MM.1S (cell line): Measurements from ENCODE around the gene TSHZ2.

Experiments
- DNase-seq: peaks from one replicate; pipeline ENCODE4 v3.0.0-alpha.2; 2015
- H2AFZ ChIP-seq: fragments of 300-600 bp; sonication (generic); 2 replicates; pipeline ENCODE4 v1.6.0; 2016; ENCODE audit warnings: antibody characterized with exemption, low read length
- H3F3A ChIP-seq: fragments of 300-600 bp; sonication (generic); 2 replicates; pipeline ENCODE4 v1.6.1; 2016; ENCODE audit warnings: mild to moderate bottlenecking, antibody characterized with exemption, low read length, moderate library complexity, mixed read lengths; ENCODE audit not compliant: insufficient read depth
- H3K27ac ChIP-seq: fragments of 300-600 bp; sonication (generic); 2 replicates; pipeline ENCODE4 v1.5.1; 2016; ENCODE audit warnings: mild to moderate bottlenecking, low read length
- H3K27me3 ChIP-seq: fragments of 300-600 bp; sonication (generic); replicated peaks from 2 replicates; pipeline ENCODE4 v1.6.0; 2016; ENCODE audit warnings: low read length; ENCODE audit not compliant: insufficient read depth
- H3K36me3 ChIP-seq: fragments of 300-600 bp; sonication (generic); replicated peaks from 2 replicates; pipeline ENCODE4 v1.6.1; 2016; ENCODE audit warnings: mild to moderate bottlenecking, low read length, mixed read lengths; ENCODE audit not compliant: insufficient read depth
- H3K4me1 ChIP-seq: fragments of 300-600 bp; sonication (generic); 2 replicates; pipeline ENCODE4 v1.6.1; 2016; ENCODE audit warnings: low read length, mixed read lengths
- H3K4me2 ChIP-seq: fragments of 300-600 bp; sonication (generic); 2 replicates; pipeline ENCODE4 v1.6.0; 2016; ENCODE audit warnings: low read depth, low read length
- H3K4me3 ChIP-seq: fragments of 300-600 bp; sonication (generic); 2 replicates; pipeline ENCODE4 v1.5.1; 2016; ENCODE audit warnings: low read length, mixed read lengths
- H3K79me2 ChIP-seq: fragments of 300-600 bp; sonication (generic); 2 replicates; pipeline ENCODE4 v1.6.1; 2016; ENCODE audit warnings: mixed run types, low read length, mixed read lengths
- H3K9ac ChIP-seq: fragments of 300-600 bp; sonication (generic); 2 replicates; pipeline ENCODE4 v1.6.1; 2016; ENCODE audit warnings: low read length, mixed read lengths
- H3K9me2 ChIP-seq: fragments of 300-600 bp; sonication (generic); replicated peaks from 2 replicates; pipeline ENCODE4 v1.6.1; 2016; ENCODE audit warnings: mild to moderate bottlenecking, low read length, mixed read lengths; ENCODE audit not compliant: insufficient read depth
- H3K9me3 ChIP-seq: fragments of 300-600 bp; sonication (generic); replicated peaks from 2 replicates; pipeline ENCODE4 v1.6.1; 2016; ENCODE audit warnings: mild to moderate bottlenecking, low read length, mixed read lengths; ENCODE audit not compliant: insufficient read depth
- H4K20me1 ChIP-seq: fragments of 300-600 bp; sonication (generic); 2 replicates; pipeline ENCODE4 v1.6.1; 2016; ENCODE audit warnings: mild to moderate bottlenecking, low read length, moderate library complexity, mixed read lengths; ENCODE audit not compliant: insufficient read depth
- CTCF ChIP-seq: fragments of 300-600 bp; sonication (generic); IDR thresholded peaks from 2 replicates; pipeline ENCODE4 v1.5.1; 2016; ENCODE audit warnings: antibody characterized with exemption, low read length, mixed read lengths
- EZH2 ChIP-seq: fragments of 300-600 bp; sonication (generic); optimal IDR thresholded peaks from 2 replicates; pipeline ENCODE3; 2017; ENCODE audit warnings: low read depth, mild to moderate bottlenecking, antibody characterized with exemption, low read length, mixed read lengths
- EZH2phosphoT487 ChIP-seq: fragments of 300-600 bp; sonication (generic); IDR thresholded peaks from 2 replicates; pipeline ENCODE4 v1.6.1; 2018; ENCODE audit warnings: antibody characterized with exemption, low read length

Gene TSHZ2

DNA sequence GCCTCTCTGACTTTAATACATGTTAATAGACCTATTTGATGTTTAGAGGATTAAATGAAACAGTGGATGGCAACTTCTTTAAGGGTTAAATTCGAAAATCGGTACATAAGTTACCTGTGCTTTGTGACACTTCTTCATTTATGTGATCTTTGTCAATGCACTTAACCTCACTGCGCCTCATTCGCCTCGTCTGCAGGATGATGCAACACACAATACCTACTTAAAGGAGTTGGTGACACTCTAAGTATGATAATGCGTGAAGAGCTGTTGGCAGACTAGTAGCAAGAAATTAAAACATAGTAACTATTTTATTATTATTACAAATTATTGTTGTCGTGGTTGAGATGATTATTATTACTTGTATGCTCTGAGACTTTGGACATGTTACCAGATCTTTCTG, 92.8 kb downstream of the TSHZ2 start:
- Histone ChIP-seq H3K4me1 (no peaks in the 10 kb centered on the region), H3K27me3 (no peaks in the 10 kb centered on the region), H3K4me2 (no peak overlapping the region), H3K36me3 (no peaks in the 10 kb centered on the region), H4K20me1 (no peaks in the 10 kb centered on the region), H3F3A (no peaks in the 10 kb centered on the region), H2AFZ (no peak overlapping the region), H3K4me3 (no peak overlapping the region), H3K27ac (no peak overlapping the region), H3K79me2 (no peaks in the 10 kb centered on the region), H3K9me2 (no peaks in the 10 kb centered on the region), H3K9ac (no peak overlapping the region), H3K9me3 (no peaks in the 10 kb centered on the region)
- TF ChIP-seq EZH2 (no peak), EZH2phosphoT487 (no peak), CTCF (no peak)
- no peak for DNase-seq

DNA sequence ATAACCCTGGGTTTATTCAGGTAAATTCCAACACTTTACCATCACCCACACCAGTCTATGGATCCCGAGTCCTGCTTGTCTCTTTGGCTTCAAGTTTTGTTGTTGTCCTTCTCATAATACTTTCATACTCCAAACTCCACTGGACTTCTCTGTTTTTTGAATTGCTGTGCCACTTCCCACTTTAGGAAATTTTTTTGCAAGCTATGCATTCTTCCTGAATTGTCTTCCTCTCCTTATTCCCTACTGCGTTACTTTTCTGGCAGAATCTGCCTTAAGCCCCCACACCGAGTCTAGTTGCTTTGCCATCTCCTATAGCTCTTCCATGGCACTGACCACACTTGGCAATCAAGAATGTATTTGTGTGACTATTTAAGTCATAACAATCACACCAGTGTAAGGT, 96.1 kb downstream of the TSHZ2 start:
- no peak overlapping the region for H3K9ac ChIP-seq
- H3K4me3 ChIP-seq = no peak overlapping the region
- H3K27ac ChIP-seq = no peak overlapping the region
- TF ChIP-seq EZH2 (no peak), CTCF (no peak), EZH2phosphoT487 (no peak)
- H3F3A ChIP-seq = no peaks in the 10 kb centered on the region
- DNase-seq = no peak
- H3K4me1 ChIP-seq = no peaks in the 10 kb centered on the region
- H3K27me3 ChIP-seq = no peaks in the 10 kb centered on the region
- no peaks in the 10 kb centered on the region for H3K36me3 ChIP-seq
- no peaks in the 10 kb centered on the region for H3K9me2 ChIP-seq
- H2AFZ ChIP-seq = no peak overlapping the region
- no peaks in the 10 kb centered on the region for H3K79me2 ChIP-seq
- H3K9me3 ChIP-seq = no peaks in the 10 kb centered on the region
- H4K20me1 ChIP-seq = no peaks in the 10 kb centered on the region
- no peak overlapping the region for H3K4me2 ChIP-seq

GRCh38 chr20:53069132-53069531, 97.0 kb downstream of the TSHZ2 start:
- TF ChIP-seq CTCF = no peak
- TF ChIP-seq EZH2phosphoT487 = no peak
- TF ChIP-seq EZH2 = no peak
- no peak overlapping the region for H2AFZ ChIP-seq

More at GRCh38 chr20:53069132-53069531, 97.0 kb downstream of the TSHZ2 start:
- H3K9me3 ChIP-seq = no peaks in the 10 kb centered on the region
- H3K4me2 ChIP-seq = no peak overlapping the region
- no peaks in the 10 kb centered on the region for H3K36me3 ChIP-seq
- H3F3A ChIP-seq = no peaks in the 10 kb centered on the region
- H4K20me1 ChIP-seq = no peaks in the 10 kb centered on the region
- H3K4me3 ChIP-seq = no peak overlapping the region
- H3K27ac ChIP-seq = no peak overlapping the region
- no peak overlapping the region for H3K9ac ChIP-seq
- no peak for DNase-seq
- no peaks in the 10 kb centered on the region for H3K9me2 ChIP-seq
- no peaks in the 10 kb centered on the region for H3K79me2 ChIP-seq
- H3K27me3 ChIP-seq = no peaks in the 10 kb centered on the region
- H3K4me1 ChIP-seq = no peaks in the 10 kb centered on the region
